Liver (tissue), 9 donors: ENCODE data around the gene MPZ. TPM values are rescaled to one million over a fixed set of nuclear protein-coding genes. Genes with fewer than 3 reads are reported as not detected.

ENCODE experiments used
- DNase-seq: peaks from one replicate; pipeline ENCODE4 v3.0.0-alpha.2; 2017; ENCODE audit warnings: low spot score
- H3K27ac ChIP-seq, 2 donors: one replicate each; pipeline ENCODE4 v1.7.0; 2013; ENCODE audit warnings: inconsistent platforms in 2 of 2, low read length in 2 of 2, control low read depth in 1 of 2, low read depth in 1 of 2, mild to moderate bottlenecking in 1 of 2
- H3K27me3 ChIP-seq, 4 donors: one replicate each; pipeline versions ENCODE4 v1.6.1 to v1.7.0; 2013; ENCODE audit warnings: low read length in 3 of 4, inconsistent platforms in 1 of 4, mild to moderate bottlenecking in 1 of 4, moderate library complexity in 1 of 4; ENCODE audit not compliant: control insufficient read depth in 4 of 4, insufficient read depth in 4 of 4
- H3K36me3 ChIP-seq, 4 donors: one replicate each; pipeline versions ENCODE4 v1.6.1 to v1.7.0; 2013; ENCODE audit warnings: low read length in 3 of 4, mild to moderate bottlenecking in 3 of 4, low read depth in 1 of 4, moderate library complexity in 1 of 4; ENCODE audit not compliant: control insufficient read depth in 4 of 4, insufficient read depth in 3 of 4
- H3K4me1 ChIP-seq, 4 donors: one replicate each; pipeline versions ENCODE4 v1.6.1 to v1.7.0; 2013; ENCODE audit warnings: low read length in 3 of 4, mild to moderate bottlenecking in 3 of 4, moderate library complexity in 1 of 4; ENCODE audit not compliant: control insufficient read depth in 4 of 4, insufficient read depth in 4 of 4
- H3K4me3 ChIP-seq, 3 donors: one replicate each; pipeline versions ENCODE4 v1.6.1 to v1.7.0; 2013; ENCODE audit warnings: low read length in 3 of 3, control low read depth in 1 of 3, low read depth in 1 of 3, mild to moderate bottlenecking in 1 of 3
- H3K9ac ChIP-seq, 2 donors: one replicate each; pipeline ENCODE4 v1.7.0; 2013; ENCODE audit warnings: low read length in 2 of 2, mild to moderate bottlenecking in 2 of 2, moderate library complexity in 2 of 2, control low read depth in 1 of 2, low read depth in 1 of 2
- H3K9me3 ChIP-seq, 4 donors: one replicate each; pipeline versions ENCODE4 v1.6.1 to v1.7.0; 2013; ENCODE audit warnings: low read length in 3 of 4; ENCODE audit not compliant: control insufficient read depth in 4 of 4
- ATF3 ChIP-seq: IDR thresholded peaks from 2 replicates; pipeline ENCODE4 v1.6.1; 2016; ENCODE audit warnings: antibody characterized with exemption
- CTCF ChIP-seq: fragments of 150-350 bp; IDR thresholded peaks from 2 replicates; pipeline ENCODE4 v1.5.1; 2017; ENCODE audit warnings: improper control_type of control experiment, low read depth, low read length; ENCODE audit not compliant: missing input control
- EGR1 ChIP-seq, 2 donors: IDR thresholded peaks; 2 replicates each; pipeline ENCODE4 v1.6.1; 2016 to 2018; ENCODE audit warnings: antibody characterized with exemption in 2 of 2, low read depth in 2 of 2
- GABPA ChIP-seq, 2 donors: IDR thresholded peaks in 1 of 2; conservative IDR thresholded peaks in 1 of 2; 2 replicates each; pipeline ENCODE4 v1.6.1; 2016; ENCODE audit warnings: antibody characterized with exemption in 2 of 2, mild to moderate bottlenecking in 1 of 2, moderate library complexity in 1 of 2
- HNF4A ChIP-seq, 2 donors: conservative IDR thresholded peaks; 2 replicates each; pipeline ENCODE4 v1.6.1; 2016; ENCODE audit warnings: antibody characterized with exemption in 2 of 2, mild to moderate bottlenecking in 2 of 2
- HNF4G ChIP-seq: IDR thresholded peaks from 2 replicates; pipeline ENCODE4 v1.6.1; 2016; ENCODE audit warnings: antibody characterized with exemption
- MAX ChIP-seq: IDR thresholded peaks from 2 replicates; pipeline ENCODE4 v1.6.1; 2016; ENCODE audit warnings: antibody characterized with exemption
- NR2F2 ChIP-seq: IDR thresholded peaks from 2 replicates; pipeline ENCODE4 v1.6.1; 2016; ENCODE audit warnings: antibody characterized with exemption
- RAD21 ChIP-seq, 2 donors: IDR thresholded peaks; 2 replicates each; pipeline ENCODE4 v1.6.1; 2016; ENCODE audit warnings: antibody characterized with exemption in 2 of 2, mild to moderate bottlenecking in 2 of 2
- REST ChIP-seq: IDR thresholded peaks from 2 replicates; pipeline ENCODE4 v1.6.1; 2016; ENCODE audit warnings: antibody characterized with exemption, mild to moderate bottlenecking
- RXRA ChIP-seq, 2 donors: IDR thresholded peaks; 2 replicates each; pipeline ENCODE4 v1.6.1; 2017 to 2018; ENCODE audit warnings: antibody characterized with exemption in 2 of 2, mild to moderate bottlenecking in 1 of 2
- SP1 ChIP-seq: IDR thresholded peaks from 2 replicates; pipeline ENCODE4 v1.6.1; 2018; ENCODE audit warnings: antibody characterized with exemption, mild to moderate bottlenecking
- TAF1 ChIP-seq: conservative IDR thresholded peaks from 2 replicates; pipeline ENCODE4 v1.6.1; 2016; ENCODE audit warnings: antibody characterized with exemption, mild to moderate bottlenecking
- YY1 ChIP-seq: IDR thresholded peaks from 2 replicates; pipeline ENCODE4 v1.6.1; 2016; ENCODE audit warnings: antibody characterized with exemption, mild to moderate bottlenecking
- ZBTB33 ChIP-seq: IDR thresholded peaks from 2 replicates; pipeline ENCODE4 v1.6.1; 2016; ENCODE audit warnings: antibody characterized with exemption
- WGBS: extraction: QIAGEN DNeasy Blood & Tissue Kit; methylation state at CpG from one replicate; pipeline ENCODE4 v1.1.7; 2013; 5-methylcytosine and 5-hydroxymethylcytosine counted together
- polyA plus RNA-seq, 2 donors: library from polyadenylated mRNA; stranded (reverse) in 1 of 2; unstranded in 1 of 2; fragments of 200-250 nt in 1 of 2; fragments of >200 nt in 1 of 2; fragmentation: Nextera tagmentation in 1 of 2; extraction: Ambion mirVana in 1 of 2; gene quantifications; one replicate each; pipeline versions ENCODE4 v1.2.1 to v1.2.3, GENCODE V29; 2013 to 2015
- total RNA-seq, 2 donors: library from RNA; depleted of rRNA; stranded (reverse); fragments of >200 nt; gene quantifications; one replicate each; pipeline ENCODE4 v1.2.3, GENCODE V29; 2014
- donor health status: healthy.
- donor health status: healthy.
- donor health status: healthy.
- donor health status: healthy.
- donor health status: healthy.

The MPZ gene
- total and polyA plus RNA-seq, 4 donors: 0.37 to 7.4 (median 0.99) TPM

- peak within 1 kb of the TSS; percentile 86 to 97 for H3K27ac ChIP-seq
- peaks cover 7 to 35% (median 23%) of the 10 kb centered on the region in 4 donors for H3K4me1 ChIP-seq
- H3K4me3 ChIP-seq: peak within 1 kb of the TSS; percentile 79 to 93 (median 81)
- H3K27me3 ChIP-seq: no peaks in the 10 kb centered on the region
- DNase-seq: peak; percentile 87
- H3K36me3 ChIP-seq: no peaks in the 10 kb centered on the region
- H3K9me3 ChIP-seq: no peaks in the 10 kb centered on the region
- under 1% methylated on average over 45 of the region's 45 CpGs for WGBS
- peak; percentile 99 for TF ChIP-seq YY1
- TF ChIP-seq HNF4A (conservative IDR thresholded peaks at IDR 0.05): peak; percentile 5 to 20
- TF ChIP-seq TAF1: peak; percentile 79
- TF ChIP-seq ATF3: peak; percentile 17
- peak in 1 of 2 donors; percentile 49 for TF ChIP-seq RAD21 (IDR thresholded peaks at IDR 0.05)
- no peak for TF ChIP-seq NR2F2
- no peak for TF ChIP-seq MAX
- TF ChIP-seq HNF4G: no peak
- TF ChIP-seq RXRA (IDR thresholded peaks at IDR 0.05): peak; percentile 14 to 32
- peak; percentile 41 for TF ChIP-seq SP1
- no peak for TF ChIP-seq ZBTB33
- peak in 1 of 2 donors; percentile 63 for TF ChIP-seq EGR1 (IDR thresholded peaks at IDR 0.05; ENCODE audit: low read depth in 2 of 2)
- TF ChIP-seq CTCF: peak; percentile 21
- TF ChIP-seq GABPA (IDR thresholded peaks at IDR 0.05 in 1 of 2, conservative IDR thresholded peaks at IDR 0.05 in 1 of 2): peak; percentile 84 to 94
- peak; percentile 79 for TF ChIP-seq REST
- H3K9ac ChIP-seq: peak within 1 kb of the TSS; percentile 82 to 96
Measured at GRCh38 chr1:161314201-161314981, 4.6 kb upstream of the MPZ start, which contains the start of gene SDHC. TSS of gene SDHC (plus strand) at chr1:161314381. CDS start at chr1:161314406, 25 bp downstream.
